ENCODE data around the gene PLEKHG4B. TPM values are rescaled to one million over a fixed set of nuclear protein-coding genes. Genes with fewer than 3 reads are reported as not detected.
"Not testable (repeated sequence)": the region's sequence is repeated elsewhere in the genome, so short reads cannot be mapped to it uniquely, and the experiment has no call there.

The PLEKHG4B gene
- total and polyA plus RNA-seq, 2 of the 8 experiments (the other 6 are each of a cell fraction or from before 2014, with no cell fraction given), result 31.1 to 43.6 TPM

DNA sequence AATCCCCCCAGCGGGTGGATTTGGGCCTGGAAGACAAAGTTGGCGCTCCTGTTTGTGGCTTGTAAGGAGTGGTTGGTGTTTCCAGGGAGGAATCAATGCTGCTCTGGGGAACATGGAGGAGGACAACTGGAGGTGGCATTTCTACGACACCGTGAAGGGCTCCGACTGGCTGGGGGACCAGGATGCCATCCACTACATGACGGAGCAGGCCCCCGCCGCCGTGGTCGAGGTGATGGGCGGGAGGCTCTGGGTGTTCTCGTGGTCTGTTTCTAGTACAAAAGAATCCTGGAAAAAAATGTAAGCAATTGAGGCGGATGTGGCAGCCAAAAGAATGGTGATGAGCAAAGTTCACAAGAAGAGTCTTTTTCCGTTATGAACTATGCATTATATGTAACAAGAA lies 133.4 kb downstream of the PLEKHG4B start (continued):
- TF ChIP-seq, protein P1, sequence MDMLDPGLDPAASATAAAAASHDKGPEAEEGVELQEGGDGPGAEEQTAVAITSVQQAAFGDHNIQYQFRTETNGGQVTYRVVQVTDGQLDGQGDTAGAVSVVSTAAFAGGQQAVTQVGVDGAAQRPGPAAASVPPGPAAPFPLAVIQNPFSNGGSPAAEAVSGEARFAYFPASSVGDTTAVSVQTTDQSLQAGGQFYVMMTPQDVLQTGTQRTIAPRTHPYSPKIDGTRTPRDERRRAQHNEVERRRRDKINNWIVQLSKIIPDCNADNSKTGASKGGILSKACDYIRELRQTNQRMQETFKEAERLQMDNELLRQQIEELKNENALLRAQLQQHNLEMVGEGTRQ (IDR thresholded peaks at IDR 0.05; ENCODE audit: low read length), result no peak
- TF ChIP-seq YY1 (IDR thresholded peaks at IDR 0.05; ENCODE audit: low read depth, low read length), result no peak
- TF ChIP-seq KDM1A (IDR thresholded peaks at IDR 0.05; ENCODE audit: borderline replicate concordance, low read length), result no peak

DNA sequence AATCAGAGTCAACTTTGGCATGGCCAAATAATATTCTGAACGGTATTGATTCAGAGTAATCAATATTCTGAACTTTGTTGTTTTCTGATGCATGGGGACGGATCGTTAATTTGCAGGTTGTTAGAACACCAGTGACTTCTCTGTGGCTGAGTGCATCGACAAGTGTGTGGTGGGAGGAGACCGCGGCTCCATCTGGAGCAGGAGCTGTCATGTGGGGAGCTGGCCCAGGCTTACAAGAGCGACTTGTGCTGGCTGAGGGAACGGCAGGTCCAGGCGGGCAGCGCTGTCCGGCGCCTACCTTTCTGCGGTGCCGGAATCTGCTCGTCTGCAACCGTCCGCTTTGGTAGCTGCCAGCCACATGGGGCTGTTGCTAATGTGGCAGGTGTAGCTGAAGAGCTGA lies 135.4 kb downstream of the PLEKHG4B start:
- POLR2A ChIA-PET (ENCODE audit: partially characterized antibody); H2BK20ac ChIP-seq (ENCODE audit: low read length); H4K5ac ChIP-seq (ENCODE audit: insufficient read length, low read depth, low read length); H2BK120ac ChIP-seq (replicated peaks; ENCODE audit: low read depth, low read length); H4K91ac ChIP-seq (replicated peaks; ENCODE audit: insufficient read length, low read length); H3K14ac ChIP-seq (ENCODE audit: insufficient read length); H3K79me2 ChIP-seq (ENCODE audit: control insufficient read depth in 1 of 2, insufficient read depth in 2 of 2, low read length in 2 of 2); H3K56ac ChIP-seq (replicated peaks; ENCODE audit: insufficient read length, low read depth, low read length); H3K9me3 ChIP-seq (ENCODE audit: insufficient read depth in 2 of 2, low read depth in 1 of 2, low read length in 1 of 2); H3K4me3 ChIP-seq (ENCODE audit: extremely low read depth in 1 of 4, insufficient read depth in 2 of 4, low read depth in 3 of 4, low read length in 4 of 4); DNase-seq (ENCODE audit: low read depth in 1 of 2, low spot score in 2 of 2); H3K4me1 ChIP-seq (replicated peaks in 1 of 4; ENCODE audit: control insufficient read depth in 3 of 4, insufficient read depth in 4 of 4, low read length in 3 of 4); H2AK5ac ChIP-seq (ENCODE audit: low read depth, low read length); H2BK15ac ChIP-seq (ENCODE audit: low read length); H3K9ac ChIP-seq (replicated peaks in 1 of 4; ENCODE audit: extremely low read depth in 1 of 4, low read depth in 3 of 4, low read length in 3 of 4); H3K27me3 ChIP-seq (replicated peaks in 1 of 4; ENCODE audit: control insufficient read depth in 3 of 4, extremely low read depth in 1 of 4, insufficient read depth in 3 of 4, low read length in 3 of 4); H3K4me2 ChIP-seq (ENCODE audit: insufficient read depth in 1 of 2, low read depth in 2 of 2, low read length in 2 of 2); H3K23ac ChIP-seq (ENCODE audit: insufficient read length); H3K79me1 ChIP-seq (ENCODE audit: low read depth, low read length); H4K8ac ChIP-seq (ENCODE audit: extremely low read depth, insufficient read depth, low read length); H3K23me2 ChIP-seq (ENCODE audit: low read depth, low read length); H2BK12ac ChIP-seq (ENCODE audit: low read depth, low read length); H2BK5ac ChIP-seq (ENCODE audit: low read depth, low read length); H3K18ac ChIP-seq (ENCODE audit: extremely low read depth, low read length); H3K27ac ChIP-seq (ENCODE audit: low read depth, low read length); H4K20me1 ChIP-seq (replicated peaks in 1 of 2; ENCODE audit: control insufficient read depth in 1 of 2, insufficient read depth in 2 of 2, low read length in 2 of 2); H3K4ac ChIP-seq (replicated peaks; ENCODE audit: insufficient read length, low read depth, low read length); H2AFZ ChIP-seq (ENCODE audit: low read length); FAIRE-seq: not testable (repeated sequence)
- peaks cover 17 to 58% (median 43%) of the 10 kb centered on the region in 4 experiments for H3K36me3 ChIP-seq (ENCODE audit: control insufficient read depth in 2 of 4, insufficient read depth in 4 of 4, low read length in 3 of 4)
- 95% methylated on average over 10 of the region's 17 CpGs; no CpG with 5 or more reads in 1 of the 2 experiments for WGBS, 2 experiments (ENCODE audit: extremely low coverage in 1 of 2, insufficient coverage in 1 of 2, insufficient read length in 1 of 2, insufficient replicate concordance in 2 of 2, low coverage in 1 of 2, low lambda C conversion rate in 2 of 2, missing lambda C conversion rate in 1 of 2)
- CTCF ChIA-PET (ENCODE audit: partially characterized antibody), result interaction anchor here (0.7 to 0.9 kb wide), 2 partner anchors 38 to 102 kb away, joined by 3 to 4 read pairs; no protein-coding TSS in a partner anchor
